Superior temporal gyrus (tissue), 1 donor: ENCODE results near the gene TSSK3.
"Not testable (repeated sequence)": the region's sequence is repeated elsewhere in the genome, so short reads cannot be mapped to it uniquely, and the experiment has no call there.

ENCODE experiments used
- DNase-seq: peaks from one replicate; pipeline ENCODE4 v3.0.0-alpha.2; 2016; ENCODE audit errors: extremely low spot score

TSSK3 gene

DNA sequence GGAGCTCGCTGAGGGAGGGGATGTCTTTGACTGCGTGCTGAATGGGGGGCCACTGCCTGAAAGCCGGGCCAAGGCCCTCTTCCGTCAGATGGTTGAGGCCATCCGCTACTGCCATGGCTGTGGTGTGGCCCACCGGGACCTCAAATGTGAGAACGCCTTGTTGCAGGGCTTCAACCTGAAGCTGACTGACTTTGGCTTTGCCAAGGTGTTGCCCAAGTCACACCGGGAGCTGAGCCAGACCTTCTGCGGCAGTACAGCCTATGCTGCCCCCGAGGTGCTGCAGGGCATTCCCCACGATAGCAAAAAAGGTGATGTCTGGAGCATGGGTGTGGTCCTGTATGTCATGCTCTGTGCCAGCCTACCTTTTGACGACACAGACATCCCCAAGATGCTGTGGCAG, 1.4 kb downstream of the TSSK3 start:
- DNase-seq = no peak

DNA sequence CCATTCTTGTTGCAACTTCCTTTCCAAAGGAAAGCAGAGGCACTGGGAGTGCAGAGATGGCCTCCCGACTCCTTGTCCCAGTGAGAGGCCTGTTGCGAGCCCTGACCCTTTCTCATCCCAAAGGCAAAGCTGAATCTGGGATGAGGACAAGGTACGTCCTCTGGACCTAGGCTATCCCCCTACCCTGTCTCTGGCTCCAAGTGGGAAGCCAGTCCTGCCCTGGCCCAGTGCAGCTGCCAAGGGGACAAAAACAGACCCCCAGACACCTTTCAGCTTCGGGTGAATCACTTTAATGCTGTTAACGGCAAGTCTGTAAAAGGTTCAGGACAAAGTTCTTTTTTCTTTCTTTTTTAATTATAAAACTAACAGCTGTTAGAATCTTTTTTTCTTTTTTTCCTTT, 2.5 kb downstream of the TSSK3 start:
- DNase-seq = no peak

DNA sequence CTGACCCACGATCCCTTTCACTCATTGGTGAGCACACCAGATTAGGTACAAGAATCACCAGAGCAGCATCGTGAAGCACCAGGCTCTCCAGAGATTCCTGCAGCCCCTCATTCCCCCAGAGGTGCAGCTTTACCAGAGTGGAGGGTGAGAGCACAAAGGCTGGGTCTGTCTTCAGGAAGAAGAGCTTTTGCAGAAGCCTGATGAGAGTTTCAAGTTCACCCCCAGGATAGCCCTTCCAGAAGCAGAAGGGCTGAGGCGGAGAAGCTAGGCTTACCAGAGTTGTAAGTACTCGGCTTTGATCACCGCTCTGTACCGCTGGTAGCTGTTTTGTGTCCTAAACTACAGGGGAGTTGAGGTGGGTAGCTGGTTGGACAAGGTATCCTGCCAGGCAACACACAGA, 3.1 kb downstream of the TSSK3 start:
- DNase-seq = no peak

DNA sequence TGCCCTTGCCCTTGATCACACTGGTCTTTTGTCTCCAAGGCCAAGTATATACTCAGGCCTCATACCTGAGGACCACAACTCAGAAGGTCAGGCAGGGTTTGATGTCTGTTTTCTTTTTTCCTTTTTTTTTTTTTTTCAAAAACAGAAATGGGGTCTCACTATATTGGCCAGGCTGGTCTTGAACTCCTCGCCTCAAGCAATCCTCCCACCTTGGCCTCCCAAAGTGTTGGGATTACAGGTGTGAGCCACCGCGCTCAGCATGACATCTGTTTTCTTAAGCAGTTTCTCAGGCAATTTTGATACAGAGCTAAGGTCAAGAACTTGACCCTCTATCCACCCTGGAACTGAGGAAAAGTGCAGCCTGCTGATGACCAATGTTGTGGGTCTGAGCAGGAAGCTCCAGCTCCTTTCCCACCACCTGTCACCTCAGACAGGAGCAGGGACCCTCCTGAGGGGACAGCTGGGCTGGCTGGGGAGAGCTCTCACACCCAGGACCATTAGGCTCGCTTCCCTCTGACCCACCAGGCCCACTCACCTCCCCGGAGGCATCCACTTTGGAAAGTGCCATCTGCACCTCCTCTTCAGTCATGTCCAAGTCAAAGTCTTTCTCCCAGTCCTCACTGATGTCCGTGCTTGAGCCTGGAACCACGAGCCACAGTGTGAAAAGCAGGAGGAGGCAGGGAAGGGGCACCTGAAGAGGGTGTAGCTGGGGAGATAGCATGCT, 5.7 kb downstream of the TSSK3 start:
- DNase-seq = no peak

DNA sequence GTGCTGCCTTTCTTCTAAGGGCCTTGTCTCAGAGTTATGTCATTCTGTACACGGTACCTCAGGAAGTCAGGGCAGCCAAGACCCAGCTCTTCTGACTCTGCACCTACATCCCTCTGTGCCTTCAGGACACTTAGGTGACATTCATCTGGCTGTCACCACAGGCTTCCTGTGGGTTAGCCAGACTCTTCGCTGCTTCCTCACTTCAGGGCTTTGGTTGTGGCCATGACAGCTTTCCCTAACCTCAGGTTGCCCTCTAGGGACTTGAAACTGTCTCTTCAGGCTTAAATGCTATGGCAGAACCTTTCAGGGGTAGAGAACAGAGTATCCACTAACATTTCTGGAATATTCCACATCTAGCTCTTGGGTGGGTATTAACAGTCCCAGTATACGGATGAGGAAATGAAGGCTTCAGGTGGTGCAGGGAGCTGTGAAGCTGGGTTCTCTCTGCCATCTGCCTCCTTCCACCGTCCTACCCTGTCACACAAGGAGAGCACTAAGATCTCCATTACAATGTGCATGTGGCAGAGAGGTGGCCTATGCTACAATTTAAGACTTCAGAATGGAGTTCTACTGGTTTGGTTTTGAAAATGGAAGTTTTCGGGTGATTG, 9.9 kb downstream of the TSSK3 start:
- DNase-seq = no peak

DNA sequence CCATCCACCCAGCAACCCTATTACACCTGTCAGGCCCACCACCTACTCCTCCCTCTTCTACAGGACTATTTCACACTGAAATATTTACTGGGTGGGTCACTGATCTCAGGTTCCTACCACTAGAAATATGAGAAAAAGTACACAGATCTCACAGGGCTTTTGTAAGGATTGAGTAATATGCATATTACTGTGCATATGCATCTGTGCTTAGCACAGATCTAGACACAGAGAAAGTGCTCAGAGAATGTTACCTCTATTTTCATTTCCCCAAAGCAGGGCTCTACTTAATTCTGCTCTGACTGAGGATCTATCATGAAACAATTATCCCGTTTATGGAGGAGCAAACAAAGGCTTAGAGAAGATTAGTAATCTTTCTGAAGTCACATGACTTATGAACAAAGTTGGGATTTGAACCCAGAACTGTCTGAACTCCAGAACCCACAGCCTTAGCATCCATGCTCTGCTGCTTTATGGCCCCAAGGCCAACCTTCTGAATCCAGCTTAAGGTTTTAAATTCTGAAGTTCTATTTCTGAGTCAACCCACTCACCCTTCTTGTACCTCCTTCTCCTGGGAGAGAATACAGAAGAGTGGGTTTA, 11.8 kb downstream of the TSSK3 start:
- no peak for DNase-seq

DNA sequence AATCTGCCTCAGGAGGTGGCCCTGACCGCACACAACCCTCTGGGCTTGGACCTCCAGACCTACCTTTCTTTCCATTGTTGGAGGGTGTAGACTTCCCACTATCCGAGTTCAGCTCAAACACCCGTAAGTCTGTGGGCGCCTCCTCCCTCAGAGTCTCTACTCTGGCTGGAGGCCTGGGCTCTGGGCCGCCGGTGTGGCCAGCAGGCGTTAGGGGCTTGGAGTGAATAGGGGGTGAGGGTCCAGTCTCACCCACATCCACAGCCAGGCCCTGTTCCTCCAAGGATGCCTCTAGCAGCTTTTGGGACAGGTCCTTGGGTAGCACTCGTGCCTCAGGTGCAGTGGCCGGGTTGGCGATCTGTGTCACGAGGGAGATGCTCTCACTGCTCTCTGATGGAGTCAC, 13.9 kb downstream of the TSSK3 start:
- no peak for DNase-seq

DNA sequence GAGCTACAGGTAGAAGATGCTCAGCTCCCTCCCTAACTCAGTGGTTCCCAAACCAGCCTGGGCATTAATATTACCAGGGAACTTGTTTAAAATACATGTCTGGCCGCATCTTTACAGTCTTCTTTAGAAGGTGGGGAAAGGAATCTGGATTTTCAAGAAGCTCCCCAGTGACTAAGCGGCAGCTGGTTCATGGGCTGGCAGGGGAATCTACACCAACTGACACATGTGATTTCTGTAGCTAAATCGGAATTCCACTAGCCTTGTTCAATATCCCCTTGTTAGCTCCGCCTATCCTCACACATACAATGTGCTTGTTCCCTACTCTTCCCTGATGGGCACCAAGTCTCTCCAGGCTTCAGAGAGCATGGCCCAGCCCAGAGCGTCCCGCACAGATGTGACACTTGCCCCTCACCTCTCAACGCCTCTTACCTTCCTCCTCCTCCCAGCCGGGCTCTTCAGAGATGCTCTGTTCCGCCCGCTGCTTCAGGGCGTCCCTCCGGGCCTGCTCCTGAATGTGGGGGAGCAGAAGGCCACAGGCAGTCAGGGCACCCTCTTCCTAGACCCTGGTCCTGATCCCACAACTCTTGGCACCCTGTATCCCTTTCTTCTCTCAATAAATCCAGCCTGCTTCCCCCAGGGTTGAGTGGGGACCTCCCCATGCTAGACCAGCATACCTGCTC, 15.3 kb downstream of the TSSK3 start:
- DNase-seq = no peak

DNA sequence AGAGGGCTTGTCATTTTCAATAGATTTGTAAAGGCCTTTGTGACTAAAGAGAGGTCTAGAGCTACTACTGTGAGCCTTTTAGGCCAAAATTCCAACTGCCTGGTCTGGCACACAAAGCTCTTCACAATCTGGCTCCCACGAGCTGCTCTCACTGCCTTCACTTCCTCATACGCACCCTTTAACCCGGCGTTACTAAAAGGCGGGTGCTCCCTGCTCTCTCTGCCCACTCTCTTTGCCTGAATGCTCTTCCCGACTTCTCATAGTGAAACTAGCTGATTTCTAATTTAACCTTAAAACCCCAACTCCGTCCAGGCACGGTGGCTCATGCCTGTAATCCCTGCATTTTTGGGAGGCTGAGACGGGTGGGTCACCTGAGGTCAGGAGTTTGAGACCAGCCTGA, 17.7 kb downstream of the TSSK3 start:
- DNase-seq = no peak

DNA sequence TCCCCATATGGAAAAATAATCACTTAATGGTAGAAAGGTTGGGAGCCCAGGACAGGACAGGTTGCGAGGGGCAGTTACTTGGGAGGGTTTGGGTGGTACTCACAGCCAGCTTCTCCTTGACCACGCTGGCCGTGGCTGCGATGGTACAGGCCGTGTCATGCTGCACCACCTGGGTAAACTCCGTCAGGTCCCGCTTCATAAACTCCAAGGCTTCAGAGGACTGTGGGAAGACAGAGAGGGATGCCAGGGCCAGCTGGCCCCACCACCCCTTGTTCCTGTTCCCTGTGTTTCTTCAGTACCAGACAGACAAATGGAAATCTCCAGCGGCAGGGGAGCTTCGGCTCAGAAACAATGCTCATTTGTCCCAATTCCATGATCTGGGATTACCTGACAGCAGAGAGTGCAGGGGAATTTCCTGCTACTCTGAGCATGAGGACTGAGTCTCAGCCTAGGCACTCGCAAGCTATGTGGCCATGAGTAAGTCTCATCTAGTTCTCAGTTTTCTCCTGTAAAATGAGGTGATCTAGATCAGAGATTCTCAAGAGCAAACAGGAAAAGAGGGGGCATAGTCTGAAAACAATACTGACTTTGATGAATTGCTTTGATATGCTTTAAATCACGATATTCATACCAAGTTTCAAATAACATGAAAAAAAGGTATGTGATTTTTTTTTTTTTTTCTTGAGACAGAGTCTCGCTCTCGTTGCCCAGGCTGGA, 24.5 kb downstream of the TSSK3 start:
- DNase-seq = no peak

DNA sequence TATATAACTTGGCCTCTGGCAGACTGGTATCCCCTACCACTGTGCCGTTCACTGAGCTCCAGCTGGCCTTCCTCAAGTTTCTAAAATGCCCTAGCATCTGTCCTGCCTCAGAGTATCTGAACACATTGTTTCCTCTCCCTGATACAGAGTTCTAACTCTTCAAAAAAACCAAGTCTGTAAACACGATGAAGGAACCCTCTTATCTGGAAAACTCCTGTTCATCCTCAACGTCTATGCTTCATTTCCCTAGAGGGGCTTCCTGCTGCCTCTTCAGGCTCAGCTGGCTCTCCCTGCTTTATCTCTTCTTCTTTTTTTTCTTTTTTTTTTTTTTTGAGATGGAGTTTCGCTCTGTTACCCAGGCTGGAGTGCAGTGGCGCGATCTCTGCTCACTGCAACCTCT, 26.3 kb downstream of the TSSK3 start:
- DNase-seq = no peak

DNA sequence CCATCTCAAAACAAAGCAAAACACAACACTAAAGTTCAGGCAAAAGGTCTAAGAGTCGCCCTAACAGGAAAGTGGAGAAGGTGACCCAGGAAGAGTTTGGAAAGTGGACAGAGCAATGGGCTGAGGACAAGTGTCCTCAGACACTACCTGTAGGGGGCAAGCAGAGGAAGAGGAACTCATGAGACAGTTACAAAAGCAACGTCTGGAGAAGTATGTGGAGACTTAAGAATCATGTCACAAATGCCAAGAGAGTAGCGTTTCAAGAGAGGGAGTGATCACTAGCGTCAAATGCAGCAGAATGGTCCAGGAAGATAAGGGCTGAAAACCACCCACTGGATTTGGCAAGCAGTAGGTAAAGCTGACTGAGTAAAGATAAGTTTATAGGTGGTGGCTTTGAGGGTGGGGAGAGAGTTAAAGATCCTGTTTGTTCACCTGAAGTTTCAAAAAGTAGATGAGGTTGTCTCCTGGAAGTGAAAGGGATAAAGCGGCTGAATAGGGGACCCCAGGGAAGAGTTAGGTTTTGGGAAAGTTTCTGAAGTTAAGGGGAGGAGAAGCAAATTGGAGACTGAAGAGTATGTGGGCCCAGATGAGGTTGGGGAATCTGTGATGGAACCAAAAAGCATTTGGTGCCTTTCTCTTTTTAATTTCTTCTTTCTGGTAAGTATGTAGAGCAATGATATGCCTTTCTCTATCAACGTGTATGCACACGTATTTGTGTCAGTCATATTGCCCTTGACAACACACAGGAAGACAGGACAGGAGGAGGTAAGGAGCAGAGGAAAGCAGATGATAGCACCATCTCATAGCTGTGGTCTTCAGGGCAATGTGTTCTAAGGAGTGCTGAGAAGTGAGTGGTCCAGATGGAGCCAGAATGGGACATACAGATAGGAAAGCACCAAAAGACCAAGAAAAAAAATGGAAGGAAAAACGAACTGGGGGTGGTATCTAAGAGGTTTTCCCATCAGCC, 28.8 kb downstream of the TSSK3 start:
- DNase-seq = no peak

DNA sequence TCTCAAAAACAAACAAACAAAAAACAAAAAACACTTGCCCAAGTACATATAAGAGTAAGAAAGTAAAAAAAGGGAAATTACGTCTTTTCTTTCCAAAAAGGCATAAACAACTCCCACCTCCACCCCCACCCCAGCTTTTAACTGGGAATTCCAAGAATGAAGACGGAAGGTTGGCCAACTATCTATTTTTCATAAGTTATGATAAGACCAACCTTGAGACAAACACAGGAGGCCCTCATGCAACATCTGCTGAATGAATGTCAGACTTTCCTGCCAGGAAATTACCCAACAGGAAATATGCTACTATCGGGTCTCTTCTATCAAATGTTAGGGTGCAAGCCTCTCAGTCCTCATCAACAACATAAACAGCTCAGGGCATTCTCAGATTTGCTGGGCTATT, 30.0 kb downstream of the TSSK3 start:
- DNase-seq = no peak

DNA sequence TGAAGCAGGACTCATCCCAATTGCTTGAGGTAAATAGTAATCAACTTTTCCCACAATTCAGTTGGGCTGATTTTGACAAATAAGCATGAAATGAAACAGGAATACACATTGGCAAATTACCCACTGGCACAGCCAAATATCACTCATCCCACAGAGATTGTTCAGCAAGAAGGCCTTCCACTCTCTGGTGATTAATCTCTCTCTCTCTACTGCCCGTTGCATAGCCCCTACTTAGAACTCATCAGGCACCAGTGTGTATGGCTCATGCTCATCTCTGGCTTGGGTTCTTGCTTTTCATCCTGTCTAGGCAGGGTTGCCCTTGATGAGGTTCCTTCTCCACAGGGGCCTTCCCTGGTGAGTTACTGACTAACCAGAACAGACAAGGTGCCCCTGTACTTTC, 30.8 kb downstream of the TSSK3 start:
- DNase-seq = no peak

DNA sequence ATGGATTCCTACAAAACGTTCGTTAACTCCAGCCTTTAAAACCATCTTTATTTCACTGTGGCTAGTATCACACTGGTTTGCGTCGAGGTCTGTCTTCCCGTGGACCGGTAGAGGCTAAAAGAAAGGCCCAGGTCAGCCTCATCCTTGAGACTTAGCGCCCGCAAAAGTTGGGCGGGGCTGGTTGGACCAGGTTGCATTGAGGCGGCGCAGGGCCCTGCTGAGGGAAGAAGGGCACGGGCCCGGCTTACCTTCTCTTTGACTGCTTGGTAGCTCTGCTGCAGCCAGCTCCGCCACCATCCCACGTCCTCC, 31.4 kb downstream of the TSSK3 start:
- no peak for DNase-seq

DNA sequence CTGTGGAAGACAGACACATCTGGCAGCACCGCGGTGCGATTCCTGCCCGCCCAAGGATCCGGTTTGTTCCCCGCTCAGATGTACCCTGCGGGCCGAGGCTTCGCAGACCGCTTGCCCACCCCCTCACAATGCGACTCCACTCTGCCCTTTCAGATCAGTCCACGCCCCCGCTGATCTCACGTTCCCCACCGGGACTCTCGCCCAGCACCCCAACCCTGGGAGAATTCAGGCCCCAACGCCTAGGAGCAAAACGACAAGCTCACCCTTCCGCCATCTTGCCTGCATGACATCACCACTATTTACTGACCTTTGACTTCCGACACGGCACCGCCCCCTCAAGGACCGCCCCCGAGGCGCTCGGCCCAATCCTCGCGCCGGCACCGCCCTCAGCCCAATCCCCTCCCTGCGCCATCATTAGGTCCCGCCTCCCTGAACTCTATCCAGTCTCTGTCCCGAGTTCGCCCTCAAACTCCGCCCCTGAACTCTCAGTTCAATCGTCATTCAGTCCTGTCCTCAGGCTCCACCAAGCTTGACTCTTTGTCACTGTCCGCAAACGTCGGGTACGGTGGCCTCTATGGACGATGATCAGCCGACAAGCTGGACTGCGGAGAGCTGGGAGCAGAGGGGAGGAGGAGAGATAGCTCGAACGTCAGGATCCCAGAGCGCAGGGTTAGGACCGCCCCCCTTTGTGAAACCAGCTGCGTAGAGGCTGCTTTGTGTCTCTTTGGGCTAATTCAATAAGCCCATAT, 32.0 kb downstream of the TSSK3 start, which contains the start of gene BSDC1:
Gene BSDC1 (minus strand): TSS at position 301 of the 749 bp plus-strand sequence. CDS start 27 bp downstream, at position 274.
- DNase-seq = peak; percentile 100

DNA sequence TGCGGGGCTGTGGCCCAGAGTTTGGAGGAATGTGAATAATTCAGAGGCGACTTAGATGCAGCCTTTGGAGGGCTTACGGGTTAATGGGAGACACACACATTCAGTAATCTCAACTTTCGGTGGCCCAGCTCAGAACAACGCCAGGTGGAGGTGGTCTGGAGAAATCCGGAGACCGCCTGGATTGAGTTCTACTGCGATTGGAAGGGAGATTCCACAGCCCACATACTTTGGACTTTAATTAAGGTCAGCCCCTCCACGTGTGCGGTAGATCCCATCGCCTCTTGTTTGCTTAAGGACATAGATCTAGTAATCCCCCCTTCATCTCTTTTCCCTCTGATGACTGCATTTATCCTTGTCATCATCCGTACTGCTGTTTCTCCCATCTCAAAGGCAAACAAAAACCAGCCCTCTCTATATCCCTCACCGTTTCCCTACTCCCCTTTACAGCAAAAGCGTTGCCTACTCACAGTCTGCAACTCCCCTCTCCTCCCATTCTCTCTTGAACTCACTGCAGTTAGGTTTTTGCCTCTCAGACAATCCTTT, 32.6 kb downstream of the TSSK3 start:
- DNase-seq = no peak

DNA sequence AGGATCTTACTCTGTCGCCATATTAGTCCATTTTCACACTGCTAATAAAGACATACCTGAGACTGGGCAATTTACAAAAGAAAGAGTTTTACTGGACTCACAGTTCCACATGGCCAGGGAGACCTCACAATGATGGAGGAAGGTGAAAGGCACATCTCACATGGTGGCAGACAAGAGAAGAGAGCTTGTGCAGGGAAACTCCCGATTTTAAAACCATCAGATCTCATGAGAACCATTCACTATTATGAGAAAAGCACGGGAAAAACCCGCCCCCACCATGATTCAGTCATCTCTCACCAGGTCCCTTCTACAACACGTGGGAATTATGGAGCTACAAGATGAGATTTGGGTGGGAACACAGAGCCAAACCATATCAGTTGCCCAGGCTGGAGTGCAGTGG, 34.2 kb downstream of the TSSK3 start:
- not testable (repeated sequence) for DNase-seq

DNA sequence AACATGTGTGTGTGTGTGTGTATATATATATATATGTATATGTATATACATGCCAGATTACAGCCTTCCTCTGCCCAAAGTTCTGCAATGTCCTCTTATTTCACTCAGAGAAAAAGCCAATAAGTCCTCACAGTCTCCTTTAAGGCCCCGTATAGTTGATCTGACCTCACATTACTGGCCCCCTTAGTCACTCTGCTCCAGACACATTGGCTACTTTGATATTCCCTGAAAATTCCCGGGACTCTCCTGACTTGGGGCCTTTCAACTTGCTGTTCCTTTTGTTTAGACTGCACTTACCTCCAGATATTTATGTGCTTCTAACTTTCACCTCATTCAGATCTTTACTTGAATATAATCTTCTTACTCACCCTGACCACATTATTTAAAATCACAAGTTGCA, 36.1 kb downstream of the TSSK3 start:
- DNase-seq = no peak

DNA sequence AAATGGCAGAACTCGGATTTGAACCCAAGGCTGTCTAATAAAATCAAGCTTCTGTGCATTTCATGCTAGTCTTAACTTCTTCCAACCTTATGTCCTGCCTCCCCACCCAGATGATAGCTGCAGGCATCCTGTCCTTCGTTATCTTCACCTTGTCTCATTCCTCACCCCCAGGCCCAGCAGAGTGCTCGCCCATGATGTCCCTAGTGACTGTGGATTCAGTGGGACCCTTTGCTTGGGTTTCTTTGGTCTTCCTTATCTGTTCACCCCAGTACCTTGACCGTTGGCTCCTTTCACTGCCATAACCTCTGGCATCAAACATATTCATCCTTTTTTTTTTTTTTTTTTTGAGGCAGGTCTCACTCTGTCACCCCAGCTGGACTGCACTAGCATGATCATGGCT, 37.5 kb downstream of the TSSK3 start:
- no peak for DNase-seq
